SU-DHL-6 (cell line): Measurements from ENCODE around the gene PRKAB2.
"Not testable (repeated sequence)": the region's sequence is repeated elsewhere in the genome, so short reads cannot be mapped to it uniquely, and the experiment has no call there.

Experiments used
- H2AFZ ChIP-seq: fragments of 200-600 bp; sonication (generic); 2 replicates; pipeline ENCODE4 v1.6.1; 2014; ENCODE audit warnings: low read depth, mild to moderate bottlenecking, moderate library complexity, mixed read lengths, antibody characterized with exemption, low read length; ENCODE audit not compliant: severe bottlenecking
- H3F3A ChIP-seq: fragments of 200-600 bp; shearing (Covaris generic); 2 replicates; pipeline ENCODE4 v1.6.0; 2016; ENCODE audit warnings: antibody characterized with exemption, mild to moderate bottlenecking; ENCODE audit not compliant: insufficient read depth
- H3K27ac ChIP-seq: fragments of 200-600 bp; sonication (generic); 2 replicates; pipeline ENCODE4 v1.5.1; 2016; ENCODE audit warnings: low read depth, mild to moderate bottlenecking, low read length, moderate library complexity, mixed read lengths
- H3K27me3 ChIP-seq: fragments of 200-600 bp; sonication (generic), shearing (Covaris generic); 2 replicates; pipeline ENCODE4 v1.6.0; 2014; ENCODE audit warnings: mild to moderate bottlenecking, low read length
- H3K36me3 ChIP-seq: fragments of 200-600 bp; sonication (generic); 2 replicates; pipeline ENCODE4 v1.6.1; 2014; ENCODE audit warnings: mild to moderate bottlenecking, low read length, mixed read lengths
- H3K4me2 ChIP-seq: fragments of 300-600, 200-600 bp; shearing (Covaris generic), sonication (generic); 2 replicates; pipeline ENCODE4 v1.6.0; 2014; ENCODE audit warnings: low read length, low read depth, mild to moderate bottlenecking; ENCODE audit not compliant: poor library complexity, severe bottlenecking
- H3K4me3 ChIP-seq: fragments of 200-600 bp; sonication (generic); 2 replicates; pipeline ENCODE4 v1.5.1; 2014; ENCODE audit warnings: antibody characterized with exemption, low read length, mild to moderate bottlenecking, mixed read lengths; ENCODE audit not compliant: insufficient read depth, poor library complexity, severe bottlenecking
- H3K79me2 ChIP-seq: fragments of 200-600 bp; sonication (generic); 2 replicates; pipeline ENCODE4 v1.6.1; 2014; ENCODE audit warnings: mild to moderate bottlenecking, low read length, moderate library complexity; ENCODE audit not compliant: insufficient read depth
- H3K9ac ChIP-seq: fragments of 200-600 bp; sonication (generic); 2 replicates; pipeline ENCODE4 v1.7.0; 2014; ENCODE audit warnings: mild to moderate bottlenecking, low read length
- H3K9me2 ChIP-seq: fragments of 200-600 bp; sonication (generic); replicated peaks from 2 replicates; pipeline ENCODE4 v1.6.1; 2014; ENCODE audit warnings: low read length; ENCODE audit not compliant: insufficient read depth
- H3K9me3 ChIP-seq: fragments of 200-600 bp; sonication (generic); 2 replicates; pipeline ENCODE4 v1.6.1; 2014; ENCODE audit warnings: low read length, mixed read lengths; ENCODE audit not compliant: insufficient read depth
- H4K20me1 ChIP-seq: fragments of 200-600 bp; sonication (generic); 2 replicates; pipeline ENCODE4 v1.6.1; 2014; ENCODE audit warnings: low read depth, mild to moderate bottlenecking, antibody characterized with exemption, low read length, moderate library complexity, mixed read lengths
- CTCF ChIP-seq: fragments of 200-600 bp; sonication (generic); IDR thresholded peaks from one replicate; pipeline ENCODE4 v1.5.1; 2017; ENCODE audit warnings: antibody characterized with exemption, mild to moderate bottlenecking, low read length, moderate library complexity; ENCODE audit not compliant: insufficient read depth, poor library complexity, severe bottlenecking
- EZH2phosphoT487 ChIP-seq: fragments of 200-600 bp; sonication (generic), shearing (Covaris generic); conservative IDR thresholded peaks from 2 replicates; pipeline ENCODE4 v1.6.1; 2018; ENCODE audit warnings: mild to moderate bottlenecking, antibody characterized with exemption, low read length, moderate library complexity, mixed read lengths

The PRKAB2 gene

GRCh38 chr1:147163019-147163418, 9.3 kb downstream of the PRKAB2 start:
- no peak for TF ChIP-seq EZH2phosphoT487
- TF ChIP-seq CTCF, result no peak
- peaks cover 13% of the 10 kb centered on the region; the same call in 1 of the 2 replicates for H3K36me3 ChIP-seq
- H3F3A ChIP-seq, result no peaks in the 10 kb centered on the region
- H3K79me2 ChIP-seq, result no peaks in the 10 kb centered on the region; the same call in 1 of the 2 replicates
- H2AFZ ChIP-seq, result no peak overlapping the region
- no peak overlapping the region for H3K4me2 ChIP-seq
- no peak overlapping the region for H3K27ac ChIP-seq
- H3K9me3 ChIP-seq, result no peaks in the 10 kb centered on the region
- no peak overlapping the region for H3K9ac ChIP-seq
- no peaks in the 10 kb centered on the region for H3K27me3 ChIP-seq
- no peaks in the 10 kb centered on the region for H3K9me2 ChIP-seq
- H3K4me3 ChIP-seq, result no peak overlapping the region
- H4K20me1 ChIP-seq, result no peaks in the 10 kb centered on the region

GRCh38 chr1:147162093-147162492, 10.2 kb downstream of the PRKAB2 start:
- Histone ChIP-seq H3K4me3 (no peak overlapping the region), H3K36me3 (peaks cover 15% of the 10 kb centered on the region; the same call in 1 of the 2 replicates), H3K27ac (no peak overlapping the region), H3K9me2 (no peaks in the 10 kb centered on the region), H3F3A (no peaks in the 10 kb centered on the region), H3K27me3 (no peaks in the 10 kb centered on the region), H2AFZ (no peak overlapping the region), H3K9me3 (no peaks in the 10 kb centered on the region), H4K20me1 (no peaks in the 10 kb centered on the region), H3K9ac (no peak overlapping the region), H3K79me2 (no peaks in the 10 kb centered on the region; the same call in 1 of the 2 replicates), H3K4me2 (no peak overlapping the region)
- TF ChIP-seq EZH2phosphoT487 (no peak), CTCF (no peak)

- peaks cover 11% of the 10 kb centered on the region; the same call in 1 of the 2 replicates for H3K36me3 ChIP-seq
These were observed 15.2 kb downstream of the PRKAB2 start for GRCh38 chr1:147157116-147157515.

GRCh38 chr1:147156642-147157041, 15.6 kb downstream of the PRKAB2 start:
- H3K36me3 ChIP-seq, result peaks cover 11% of the 10 kb centered on the region; the same call in 1 of the 2 replicates
- no peak overlapping the region for H3K27ac ChIP-seq
- no peaks in the 10 kb centered on the region for H3K9me2 ChIP-seq
- no peaks in the 10 kb centered on the region for H4K20me1 ChIP-seq
- TF ChIP-seq EZH2phosphoT487, result no peak
- no peak for TF ChIP-seq CTCF
- no peak overlapping the region for H2AFZ ChIP-seq
- no peaks in the 10 kb centered on the region for H3K27me3 ChIP-seq
- H3K4me3 ChIP-seq, result no peak overlapping the region
- H3K79me2 ChIP-seq, result no peaks in the 10 kb centered on the region
- H3F3A ChIP-seq, result no peaks in the 10 kb centered on the region
- H3K4me2 ChIP-seq, result no peak overlapping the region
- no peak overlapping the region for H3K9ac ChIP-seq
- no peaks in the 10 kb centered on the region for H3K9me3 ChIP-seq

More at GRCh38 chr1:147157116-147157515, 15.2 kb downstream of the PRKAB2 start:
- H4K20me1 ChIP-seq, H3K4me3 ChIP-seq, H3K27me3 ChIP-seq, H3K9me2 ChIP-seq, H2AFZ ChIP-seq, H3K9me3 ChIP-seq, H3K79me2 ChIP-seq, H3K9ac ChIP-seq, H3K4me2 ChIP-seq, H3K27ac ChIP-seq, H3F3A ChIP-seq: not testable (repeated sequence)
